Type B pancreatic cell (in vitro differentiated cells): Measurements from ENCODE around the gene PARS2. TPM values are rescaled to one million over a fixed set of nuclear protein-coding genes. Genes with fewer than 3 reads are reported as not detected.
A peak's percentile ranks its signal among the peaks of the same experiment; 100 is the strongest.

Source experiments
- DNase-seq: peaks from one replicate; pipeline ENCODE4 v3.0.0; 2021; ENCODE audit warnings: mixed read lengths; ENCODE audit not compliant: unreplicated experiment; ENCODE audit errors: extremely low spot score
- H3K27ac Mint-ChIP-seq: 2 replicates; pipeline ENCODE4 v1.8.0; 2021; ENCODE audit warnings: mild to moderate bottlenecking, mixed read lengths
- H3K27me3 Mint-ChIP-seq: 2 replicates; pipeline ENCODE4 v1.8.0; 2021; ENCODE audit warnings: mixed read lengths
- H3K36me3 Mint-ChIP-seq: 2 replicates; pipeline ENCODE4 v1.8.0; 2021; ENCODE audit warnings: mixed read lengths
- H3K4me1 Mint-ChIP-seq: one replicate; pipeline ENCODE4 v1.8.0; 2021; ENCODE audit warnings: mixed read lengths; ENCODE audit not compliant: unreplicated experiment
- H3K4me3 Mint-ChIP-seq: 2 replicates; pipeline ENCODE4 v1.8.0; 2021; ENCODE audit warnings: mild to moderate bottlenecking, mixed read lengths
- H3K9me3 Mint-ChIP-seq: 2 replicates; pipeline ENCODE4 v1.8.0; 2021; ENCODE audit warnings: mixed read lengths
- CTCF ChIP-seq: fragments of 200-600 bp; sonication (generic); conservative IDR thresholded peaks from 2 replicates; pipeline ENCODE4 v1.5.0; 2021; ENCODE audit warnings: antibody characterized with exemption, mild to moderate bottlenecking
- total RNA-seq: library from RNA; stranded (reverse); gene quantifications from 2 replicates; pipeline ENCODE4 v1.2.1, GENCODE V29; 2021; ENCODE audit warnings: low replicate concordance

Gene PARS2
- total RNA-seq, 1 donor from 2014 or later: 9.5 TPM

GRCh38 chr1:54710434-54710833 is 53.9 kb downstream of the PARS2 start:
- no peaks in the 10 kb centered on the region for H3K36me3 Mint-ChIP-seq
- H3K4me1 Mint-ChIP-seq: peaks cover 4% of the 10 kb centered on the region
- H3K27ac Mint-ChIP-seq: no peak overlapping the region
- DNase-seq: peak; percentile 53
- no peaks in the 10 kb centered on the region for H3K9me3 Mint-ChIP-seq
- no peak for TF ChIP-seq CTCF
- H3K4me3 Mint-ChIP-seq: no peak overlapping the region
- H3K27me3 Mint-ChIP-seq: peaks cover 66% of the 10 kb centered on the region

GRCh38 chr1:54709547-54710292 is 54.6 kb downstream of the PARS2 start:
- Mint-ChIP-seq H3K36me3 (no peaks in the 10 kb centered on the region), H3K4me1 (no peaks in the 10 kb centered on the region), H3K9me3 (no peaks in the 10 kb centered on the region), H3K27me3 (peaks cover 65% of the 10 kb centered on the region), H3K27ac (no peak overlapping the region), H3K4me3 (no peak overlapping the region)
- TF ChIP-seq CTCF: no peak
- peak; percentile 50 for DNase-seq

GRCh38 chr1:54708385-54708784 is 55.9 kb downstream of the PARS2 start:
- no peak overlapping the region for H3K4me3 Mint-ChIP-seq
- H3K27me3 Mint-ChIP-seq: peaks cover 64% of the 10 kb centered on the region
- no peaks in the 10 kb centered on the region for H3K36me3 Mint-ChIP-seq
- H3K4me1 Mint-ChIP-seq: no peaks in the 10 kb centered on the region
- no peak for TF ChIP-seq CTCF
- DNase-seq: peak; percentile 34
- no peak overlapping the region for H3K27ac Mint-ChIP-seq
- H3K9me3 Mint-ChIP-seq: no peaks in the 10 kb centered on the region

Other genes with a start within 250 kb of the PARS2 start
- gene ACOT11, start 216.3 kb downstream of the PARS2 start, total RNA-seq: 5.2 and 11.6 TPM in 2 replicates
- 0.39 and 5.8 TPM in 2 replicates for gene FAM151A, start 141.0 kb downstream of the PARS2 start, total RNA-seq
- 0.19 and 0.79 TPM in 2 replicates for gene MROH7, start 122.7 kb downstream of the PARS2 start, total RNA-seq
- 21.4 and 25.8 TPM in 2 replicates for gene TTC4, start 48.7 kb downstream of the PARS2 start, total RNA-seq
- 7.0 and 12.4 TPM in 2 replicates for gene TTC22, start 36.8 kb upstream of the PARS2 start, total RNA-seq
- 119 and 149 TPM in 2 replicates for gene DHCR24, start 122.7 kb upstream of the PARS2 start, total RNA-seq
- gene TMEM61, start 216.1 kb upstream of the PARS2 start, total RNA-seq: 2.9 and 3.8 TPM in 2 replicates
- 0.05 TPM in 1 of 2 replicates, not detected in the other for gene BSND, start 234.4 kb upstream of the PARS2 start, total RNA-seq